Epithelial cell of alveolus of lung (primary cell): ENCODE measurements around the gene PAN2. TPM values are rescaled to one million over a fixed set of nuclear protein-coding genes. Genes with fewer than 3 reads are reported as not detected.

Source experiments
- total RNA-seq: library from RNA; depleted of rRNA; stranded (reverse); fragments of >200 nt; gene quantifications from 2 replicates; pipeline ENCODE4 v1.2.1, GENCODE V29; 2015

The PAN2 gene, protein sequence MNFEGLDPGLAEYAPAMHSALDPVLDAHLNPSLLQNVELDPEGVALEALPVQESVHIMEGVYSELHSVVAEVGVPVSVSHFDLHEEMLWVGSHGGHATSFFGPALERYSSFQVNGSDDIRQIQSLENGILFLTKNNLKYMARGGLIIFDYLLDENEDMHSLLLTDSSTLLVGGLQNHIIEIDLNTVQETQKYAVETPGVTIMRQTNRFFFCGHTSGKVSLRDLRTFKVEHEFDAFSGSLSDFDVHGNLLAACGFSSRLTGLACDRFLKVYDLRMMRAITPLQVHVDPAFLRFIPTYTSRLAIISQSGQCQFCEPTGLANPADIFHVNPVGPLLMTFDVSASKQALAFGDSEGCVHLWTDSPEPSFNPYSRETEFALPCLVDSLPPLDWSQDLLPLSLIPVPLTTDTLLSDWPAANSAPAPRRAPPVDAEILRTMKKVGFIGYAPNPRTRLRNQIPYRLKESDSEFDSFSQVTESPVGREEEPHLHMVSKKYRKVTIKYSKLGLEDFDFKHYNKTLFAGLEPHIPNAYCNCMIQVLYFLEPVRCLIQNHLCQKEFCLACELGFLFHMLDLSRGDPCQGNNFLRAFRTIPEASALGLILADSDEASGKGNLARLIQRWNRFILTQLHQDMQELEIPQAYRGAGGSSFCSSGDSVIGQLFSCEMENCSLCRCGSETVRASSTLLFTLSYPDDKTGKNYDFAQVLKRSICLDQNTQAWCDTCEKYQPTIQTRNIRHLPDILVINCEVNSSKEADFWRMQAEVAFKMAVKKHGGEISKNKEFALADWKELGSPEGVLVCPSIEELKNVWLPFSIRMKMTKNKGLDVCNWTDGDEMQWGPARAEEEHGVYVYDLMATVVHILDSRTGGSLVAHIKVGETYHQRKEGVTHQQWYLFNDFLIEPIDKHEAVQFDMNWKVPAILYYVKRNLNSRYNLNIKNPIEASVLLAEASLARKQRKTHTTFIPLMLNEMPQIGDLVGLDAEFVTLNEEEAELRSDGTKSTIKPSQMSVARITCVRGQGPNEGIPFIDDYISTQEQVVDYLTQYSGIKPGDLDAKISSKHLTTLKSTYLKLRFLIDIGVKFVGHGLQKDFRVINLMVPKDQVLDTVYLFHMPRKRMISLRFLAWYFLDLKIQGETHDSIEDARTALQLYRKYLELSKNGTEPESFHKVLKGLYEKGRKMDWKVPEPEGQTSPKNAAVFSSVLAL
- 9.1 and 38.4 TPM in 2 replicates for total RNA-seq

DNA sequence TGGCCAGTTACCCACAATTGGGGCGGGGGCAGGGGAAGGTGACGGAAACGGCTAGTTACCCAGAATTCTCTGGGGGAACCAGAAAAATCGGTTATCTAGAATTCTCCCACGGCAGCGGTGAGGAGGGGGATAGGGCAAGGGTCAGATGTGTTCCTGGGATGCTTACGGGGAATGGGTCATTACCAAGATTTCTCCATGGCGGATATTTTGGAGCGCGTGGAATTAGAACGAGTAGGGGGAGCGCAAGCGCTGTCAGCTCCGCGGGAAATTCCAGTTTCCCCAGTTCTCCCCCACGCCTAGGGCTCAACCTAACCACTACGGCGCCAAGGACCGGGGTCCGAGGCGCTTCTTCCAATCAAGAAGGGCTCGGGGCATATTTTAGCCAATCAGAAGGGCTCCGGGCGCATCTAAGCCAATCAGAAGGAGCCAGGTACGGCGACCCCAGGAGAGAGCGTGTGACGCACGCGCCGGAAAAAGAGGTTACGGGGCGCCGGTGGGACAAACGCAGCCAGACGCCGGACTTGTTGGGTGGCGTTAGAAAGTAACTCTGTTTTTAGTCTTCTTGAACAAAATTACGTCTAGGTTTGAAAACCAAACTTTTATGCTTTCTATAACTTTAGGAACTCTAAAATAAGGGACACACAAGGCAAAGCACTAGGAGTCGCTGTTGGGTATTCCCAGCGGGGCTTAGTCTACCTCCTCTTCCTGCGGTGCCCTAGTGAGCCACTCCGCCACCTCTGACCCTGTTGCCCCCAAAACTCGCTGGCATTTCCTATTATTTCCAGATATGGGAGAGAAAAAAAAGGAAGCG is at the start of gene PAN2:
Gene PAN2 (minus strand): TSS at position 322 of the 811 bp plus-strand sequence. CDS start 906 bp downstream, outside the sequence.

DNA sequence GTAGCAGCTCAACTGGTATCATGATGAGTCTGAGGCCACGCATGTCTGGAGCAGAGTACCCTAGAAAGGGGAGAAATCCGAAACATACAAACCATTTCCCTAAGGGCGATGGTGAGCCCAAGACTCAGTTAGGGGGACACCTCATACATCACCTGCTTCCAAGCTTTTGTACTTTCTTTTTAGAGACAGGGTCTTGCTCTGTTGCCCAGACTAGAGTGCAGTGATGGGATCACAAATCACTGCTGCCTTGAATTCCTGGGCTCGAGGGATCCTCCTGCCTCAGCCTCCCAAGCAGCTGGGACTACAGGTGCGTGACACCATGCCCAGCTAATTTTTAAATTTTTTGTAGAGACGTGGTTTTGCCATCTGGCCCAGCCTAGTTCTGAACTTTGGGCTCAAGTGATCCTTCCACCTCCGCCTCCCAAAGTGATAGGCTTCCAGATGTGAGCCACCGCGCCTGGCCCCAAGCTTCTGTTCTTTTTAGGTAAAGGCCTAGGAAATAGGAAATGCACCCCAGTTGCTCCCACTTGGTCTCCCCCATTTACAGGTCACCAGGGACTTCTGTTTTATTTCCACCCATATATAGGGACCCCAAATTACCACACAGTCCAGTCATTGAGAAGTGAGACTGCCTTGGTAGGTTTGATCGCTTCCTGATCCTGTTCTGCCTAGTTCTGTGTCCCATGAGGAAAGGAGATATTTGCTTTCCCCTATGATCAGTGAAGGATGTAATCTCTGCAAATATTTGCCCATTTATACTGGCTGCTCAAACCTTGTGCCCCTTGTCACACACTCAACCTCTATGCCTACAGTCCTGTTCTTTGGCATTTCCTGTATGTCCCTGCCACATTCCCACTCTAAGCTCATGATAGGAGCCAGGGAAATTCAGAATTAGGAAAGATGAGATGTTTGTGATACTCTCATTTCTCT is 28.6 kb upstream of the PAN2 start, which contains the start of gene APOF:
Gene APOF (minus strand): TSS at position 728 of the 930 bp plus-strand sequence. CDS start 112 bp downstream, at position 616.

GRCh38 chr12:56359851-56360767 is 26.3 kb upstream of the PAN2 start, which contains the start of gene STAT2:
Gene STAT2 (minus strand): TSS chr12:56360107. CDS start chr12:56356571, 3,536 bp downstream.

DNA sequence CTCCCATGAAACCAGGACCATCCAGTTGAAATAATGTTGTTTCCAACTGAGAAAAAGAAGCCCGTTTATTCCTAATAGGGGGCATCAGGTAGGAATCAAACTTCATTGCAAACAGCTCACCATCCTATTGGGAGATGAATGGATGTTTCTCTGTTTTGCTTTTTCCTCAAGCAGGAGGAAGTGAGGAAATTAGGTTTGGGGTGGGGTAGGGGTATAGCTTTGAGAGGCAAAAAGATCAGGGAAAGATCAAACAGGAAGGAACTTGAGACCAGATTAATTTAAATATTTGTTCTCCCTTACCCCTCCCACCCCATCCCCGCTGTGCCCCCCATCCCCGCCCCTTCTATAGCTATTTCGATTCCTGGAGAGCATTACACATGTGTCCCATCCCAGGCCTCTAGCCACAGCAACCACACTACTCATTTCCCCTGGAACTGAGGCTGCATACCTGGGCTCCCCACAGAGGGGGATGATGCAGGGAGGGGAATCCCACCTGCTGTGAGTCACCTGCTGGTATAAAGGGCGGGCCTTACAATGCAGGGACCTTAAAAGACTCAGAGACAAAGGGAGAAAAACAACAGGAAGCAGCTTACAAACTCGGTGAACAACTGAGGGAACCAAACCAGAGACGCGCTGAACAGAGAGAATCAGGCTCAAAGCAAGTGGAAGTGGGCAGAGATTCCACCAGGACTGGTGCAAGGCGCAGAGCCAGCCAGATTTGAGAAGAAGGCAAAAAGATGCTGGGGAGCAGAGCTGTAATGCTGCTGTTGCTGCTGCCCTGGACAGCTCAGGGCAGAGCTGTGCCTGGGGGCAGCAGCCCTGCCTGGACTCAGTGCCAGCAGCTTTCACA is 4.7 kb upstream of the PAN2 start, which contains the start of gene IL23A:
Gene IL23A (plus strand): TSS at position 577 of the 850 bp plus-strand sequence. CDS start 161 bp downstream, at position 738.

DNA sequence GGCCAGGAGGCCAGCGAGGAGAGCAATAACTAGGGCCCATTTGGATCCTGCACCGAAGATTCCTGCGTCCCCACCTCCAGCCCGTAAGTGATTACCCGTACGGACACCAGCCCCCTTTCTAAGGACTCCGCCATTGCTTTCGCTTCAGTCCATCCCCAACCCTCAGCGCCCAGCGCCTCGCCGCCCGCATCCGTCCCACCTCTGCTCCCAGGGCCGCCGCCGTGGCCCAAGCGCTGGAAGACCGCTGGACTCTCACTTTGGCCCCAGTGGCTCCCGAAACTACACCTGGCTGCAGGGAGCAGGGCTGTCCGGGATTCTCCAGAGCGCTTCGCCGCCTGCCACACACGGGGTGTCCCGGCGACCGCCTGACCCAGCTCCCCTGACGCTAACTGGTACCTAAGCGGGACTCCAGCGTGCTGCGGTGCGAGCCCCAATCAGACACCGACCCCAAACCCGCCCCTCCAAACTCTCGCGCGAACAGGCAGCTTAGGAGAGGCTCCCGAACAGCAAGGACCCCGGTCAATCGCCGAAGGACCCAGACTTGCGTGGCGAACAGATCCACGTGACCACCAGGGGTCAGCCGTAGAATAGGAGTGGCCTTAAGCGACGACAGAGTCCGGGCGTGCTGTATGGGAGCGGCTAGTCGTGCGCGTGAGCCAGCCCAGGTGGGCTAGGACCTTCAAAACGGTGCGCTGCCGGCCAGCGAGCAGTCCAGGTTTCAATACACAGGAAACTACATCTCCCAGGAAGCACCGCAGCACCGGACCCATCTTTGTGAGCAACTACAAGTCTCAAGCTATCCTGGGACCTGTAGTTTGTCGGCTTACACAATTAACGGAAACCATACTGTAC is 18.0 kb downstream of the PAN2 start, which contains the start of gene CNPY2:
Gene CNPY2 (minus strand): TSS at position 367 of the 852 bp plus-strand sequence. CDS start 771 bp downstream, outside the sequence.

GRCh38 chr12:56299853-56300643 is 33.8 kb downstream of the PAN2 start, which contains the start of gene CS:
Gene CS (minus strand): TSS chr12:56300330. CDS start chr12:56300201, 129 bp downstream.

GRCh38 chr12:56266693-56267442 is 66.9 kb downstream of the PAN2 start, which contains the start of gene COQ10A:
Gene COQ10A (plus strand): TSS chr12:56266942. CDS start chr12:56267119, 177 bp downstream.

Other genes with a start within 250 kb of the PAN2 start
- 98.1 and 145 TPM in 2 replicates for gene PA2G4, start 229.4 kb downstream of the PAN2 start, total RNA-seq
- gene RPL41, start 217.4 kb downstream of the PAN2 start, total RNA-seq = 2,965 and 4,023 TPM in 2 replicates
- 3.4 and 5.0 TPM in 2 replicates for gene ZC3H10, start 215.7 kb downstream of the PAN2 start, total RNA-seq
- gene ESYT1, start 205.7 kb downstream of the PAN2 start, total RNA-seq = 81.4 and 171 TPM in 2 replicates
- 112 and 142 TPM in 2 replicates for gene MYL6B, start 181.4 kb downstream of the PAN2 start, total RNA-seq
- gene MYL6, start 175.6 kb downstream of the PAN2 start, total RNA-seq = 1,228 and 2,927 TPM in 2 replicates
- gene SMARCC2, start 144.5 kb downstream of the PAN2 start, total RNA-seq = 27.5 and 43.8 TPM in 2 replicates
- gene RNF41, start 112.1 kb downstream of the PAN2 start, total RNA-seq = 57.2 and 76.5 TPM in 2 replicates
- gene NABP2, start 109.7 kb downstream of the PAN2 start, total RNA-seq = 48.4 and 60.4 TPM in 2 replicates
- not detected in 2 replicates for gene SLC39A5, start 103.9 kb downstream of the PAN2 start, total RNA-seq
- gene ANKRD52, start 75.6 kb downstream of the PAN2 start, total RNA-seq = 14.5 and 16.9 TPM in 2 replicates
- 8.8 and 11.3 TPM in 2 replicates for gene COQ10A, start 67.1 kb downstream of the PAN2 start, total RNA-seq
- 109 and 134 TPM in 2 replicates for gene CS, start 33.7 kb downstream of the PAN2 start, total RNA-seq
- gene CNPY2, start 18.0 kb downstream of the PAN2 start, total RNA-seq = 95.7 and 112 TPM in 2 replicates
- gene IL23A, start 4.9 kb upstream of the PAN2 start, total RNA-seq = 0.13 and 0.56 TPM in 2 replicates
- gene STAT2, start 26.1 kb upstream of the PAN2 start, total RNA-seq = 90.0 and 173 TPM in 2 replicates
- gene APOF, start 28.9 kb upstream of the PAN2 start, total RNA-seq = not detected in 2 replicates
- gene TIMELESS, start 115.4 kb upstream of the PAN2 start, total RNA-seq = 7.9 and 14.1 TPM in 2 replicates
- gene MIP, start 120.7 kb upstream of the PAN2 start, total RNA-seq = not detected in 2 replicates
- 1.0 and 1.2 TPM in 2 replicates for gene SPRYD4, start 134.6 kb upstream of the PAN2 start, total RNA-seq
- 0.13 TPM in 1 of 2 replicates, not detected in the other for gene GLS2, start 154.2 kb upstream of the PAN2 start, total RNA-seq
- 25.3 and 26.5 TPM in 2 replicates for gene RBMS2, start 187.8 kb upstream of the PAN2 start, total RNA-seq